ENCODE results near the gene DNAAF9. TPM values are rescaled to one million over a fixed set of nuclear protein-coding genes. Genes with fewer than 3 reads are reported as not detected.
"Not testable (repeated sequence)": the region's sequence is repeated elsewhere in the genome, so short reads cannot be mapped to it uniquely, and the experiment has no call there.

DNAAF9 gene
- total RNA-seq, 1 experiment from 2014 or later, result 2.3 TPM

DNA sequence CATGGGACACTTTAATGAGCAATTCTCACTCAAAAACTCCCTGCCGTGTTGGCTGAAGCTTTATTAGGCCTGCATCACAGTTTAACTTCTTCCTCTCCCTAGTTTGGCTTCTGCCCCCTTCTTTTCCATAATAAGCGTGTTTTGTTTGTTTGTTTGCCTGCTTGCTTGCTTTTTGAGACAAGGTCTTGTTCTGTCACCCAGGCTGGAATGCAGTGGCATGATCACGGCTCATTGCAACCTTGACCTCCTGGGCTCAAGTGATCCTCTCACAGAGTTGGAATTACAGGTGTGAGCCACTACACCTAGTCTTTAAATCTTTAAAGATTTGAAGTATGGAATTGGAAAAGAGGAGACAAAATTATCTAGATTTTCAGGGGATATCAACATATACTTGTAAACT, 25.4 kb upstream of the DNAAF9 start:
- TF ChIP-seq EZH2 (IDR thresholded peaks at IDR 0.05; ENCODE audit: low read length, unreplicated experiment) (no peak), EZH2phosphoT487 (IDR thresholded peaks at IDR 0.05; ENCODE audit: borderline replicate concordance, low read length) (no peak)
- TF ChIP-seq, protein P1, sequence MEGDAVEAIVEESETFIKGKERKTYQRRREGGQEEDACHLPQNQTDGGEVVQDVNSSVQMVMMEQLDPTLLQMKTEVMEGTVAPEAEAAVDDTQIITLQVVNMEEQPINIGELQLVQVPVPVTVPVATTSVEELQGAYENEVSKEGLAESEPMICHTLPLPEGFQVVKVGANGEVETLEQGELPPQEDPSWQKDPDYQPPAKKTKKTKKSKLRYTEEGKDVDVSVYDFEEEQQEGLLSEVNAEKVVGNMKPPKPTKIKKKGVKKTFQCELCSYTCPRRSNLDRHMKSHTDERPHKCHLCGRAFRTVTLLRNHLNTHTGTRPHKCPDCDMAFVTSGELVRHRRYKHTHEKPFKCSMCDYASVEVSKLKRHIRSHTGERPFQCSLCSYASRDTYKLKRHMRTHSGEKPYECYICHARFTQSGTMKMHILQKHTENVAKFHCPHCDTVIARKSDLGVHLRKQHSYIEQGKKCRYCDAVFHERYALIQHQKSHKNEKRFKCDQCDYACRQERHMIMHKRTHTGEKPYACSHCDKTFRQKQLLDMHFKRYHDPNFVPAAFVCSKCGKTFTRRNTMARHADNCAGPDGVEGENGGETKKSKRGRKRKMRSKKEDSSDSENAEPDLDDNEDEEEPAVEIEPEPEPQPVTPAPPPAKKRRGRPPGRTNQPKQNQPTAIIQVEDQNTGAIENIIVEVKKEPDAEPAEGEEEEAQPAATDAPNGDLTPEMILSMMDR (conservative IDR thresholded peaks at IDR 0.05; ENCODE audit: low read depth, low read length), result no peak
- Histone ChIP-seq H3K4me2 (ENCODE audit: low read length) (no peak overlapping the region), H3F3A (ENCODE audit: low read length, unreplicated experiment) (no peaks in the 10 kb centered on the region), H3K27me3 (ENCODE audit: low read length) (no peaks in the 10 kb centered on the region), H3K4me1 (ENCODE audit: insufficient read depth, low read length) (no peaks in the 10 kb centered on the region), H3K9me2 (replicated peaks; ENCODE audit: low read length) (no peaks in the 10 kb centered on the region; the same call in 1 of the 2 replicates), H3K9ac (ENCODE audit: low read length) (no peak overlapping the region), H3K4me3 (ENCODE audit: low read length) (no peak overlapping the region), H3K36me3 (ENCODE audit: low read depth, low read length) (no peaks in the 10 kb centered on the region), H3K9me3 (ENCODE audit: low read length) (no peaks in the 10 kb centered on the region), H4K20me1 (ENCODE audit: low read length) (no peaks in the 10 kb centered on the region), H3K79me2 (ENCODE audit: low read length) (no peaks in the 10 kb centered on the region), H2AFZ (ENCODE audit: low read length) (no peak overlapping the region), H3K27ac (ENCODE audit: low read length) (no peak overlapping the region)
- ChIA-PET POLR2A (ENCODE audit: unreplicated experiment) (no interaction called here), CTCF (no interaction called here)
- intact Hi-C loops (cut with micrococcal nuclease), result no loop called here
- no TSS peak for BruUV-seq (replicated peaks)
- ATAC-seq (no peak), DNase-seq (no peak)

DNA sequence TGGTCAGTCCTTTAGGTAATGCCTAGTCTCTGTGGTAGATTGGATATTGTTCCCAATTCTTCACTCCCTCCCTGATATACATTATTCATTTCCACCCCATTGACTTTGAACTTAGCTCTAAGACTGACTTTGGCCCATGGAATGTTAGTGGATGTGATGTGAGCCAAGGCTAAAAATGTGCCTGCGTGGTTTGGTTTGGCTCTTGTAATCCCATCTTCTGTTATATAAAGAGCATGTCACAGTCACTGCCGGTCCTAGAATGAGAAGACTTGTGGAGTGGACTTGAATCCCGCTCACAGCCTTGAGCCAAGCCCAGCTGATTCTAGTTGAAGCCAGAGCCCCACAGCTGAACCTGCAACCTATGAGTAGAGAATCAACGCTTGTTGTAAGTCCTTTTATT, 23.6 kb upstream of the DNAAF9 start:
- no peak for DNase-seq

DNA sequence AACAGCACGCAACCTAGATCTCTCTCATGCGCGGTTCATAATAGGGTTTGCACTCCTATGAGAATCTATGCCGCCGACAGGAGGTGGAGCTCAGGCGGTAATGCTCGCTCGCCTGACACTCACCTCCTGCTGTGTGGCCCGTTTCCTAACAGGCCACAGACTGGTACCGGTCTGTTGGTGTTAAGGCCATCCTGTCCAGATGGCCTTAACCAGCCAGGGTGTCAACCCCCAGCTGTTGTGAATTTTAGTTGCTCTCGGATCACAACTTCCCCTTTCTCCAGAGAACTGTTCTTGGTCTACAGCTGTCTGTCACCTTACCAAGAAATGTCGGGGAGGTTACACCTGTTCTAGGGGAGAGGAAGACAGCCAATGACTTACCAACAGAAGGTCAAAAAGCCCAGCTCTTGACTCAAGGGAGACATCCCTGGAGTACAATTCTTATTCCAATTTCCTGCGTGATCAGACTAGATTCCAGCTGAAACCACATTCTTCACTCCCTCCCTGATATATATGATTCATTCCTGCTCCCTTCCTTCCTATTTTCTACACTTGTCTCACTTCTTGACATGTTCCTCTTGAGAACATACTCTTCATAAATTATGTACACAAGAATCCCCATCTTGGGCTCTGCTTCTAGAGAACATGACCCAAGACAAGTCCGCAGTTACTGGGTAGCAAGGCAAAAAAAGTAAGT, 23.1 kb upstream of the DNAAF9 start:
- BruUV-seq (replicated peaks), result no TSS peak
- TF ChIP-seq, protein P1 (conservative IDR thresholded peaks at IDR 0.05; ENCODE audit: low read depth, low read length), result no peak
- TF ChIP-seq EZH2 (IDR thresholded peaks at IDR 0.05; ENCODE audit: low read length, unreplicated experiment) (no peak), EZH2phosphoT487 (IDR thresholded peaks at IDR 0.05; ENCODE audit: borderline replicate concordance, low read length) (no peak)
- Histone ChIP-seq H3K9ac (ENCODE audit: low read length) (no peak overlapping the region), H3F3A (ENCODE audit: low read length, unreplicated experiment) (no peaks in the 10 kb centered on the region), H3K4me2 (ENCODE audit: low read length) (no peak overlapping the region), H2AFZ (ENCODE audit: low read length) (no peak overlapping the region), H3K36me3 (ENCODE audit: low read depth, low read length) (no peaks in the 10 kb centered on the region), H3K4me1 (ENCODE audit: insufficient read depth, low read length) (no peaks in the 10 kb centered on the region), H3K9me2 (replicated peaks; ENCODE audit: low read length) (no peaks in the 10 kb centered on the region; the same call in 1 of the 2 replicates), H3K27me3 (ENCODE audit: low read length) (no peaks in the 10 kb centered on the region), H3K79me2 (ENCODE audit: low read length) (no peaks in the 10 kb centered on the region), H3K9me3 (ENCODE audit: low read length) (no peaks in the 10 kb centered on the region), H3K27ac (ENCODE audit: low read length) (no peak overlapping the region), H4K20me1 (ENCODE audit: low read length) (no peaks in the 10 kb centered on the region), H3K4me3 (ENCODE audit: low read length) (no peak overlapping the region)
- ATAC-seq (no peak), DNase-seq (no peak)
- ChIA-PET CTCF (no interaction called here), POLR2A (ENCODE audit: unreplicated experiment) (no interaction called here)
- intact Hi-C loops (cut with micrococcal nuclease), result no loop called here

More for the DNA sequence above, 23.6 kb upstream of the DNAAF9 start:
- H4K20me1 ChIP-seq (ENCODE audit: low read length), result no peaks in the 10 kb centered on the region
- H2AFZ ChIP-seq (ENCODE audit: low read length), result no peak overlapping the region
- H3K4me3 ChIP-seq (ENCODE audit: low read length), result no peak overlapping the region
- no peaks in the 10 kb centered on the region; the same call in 1 of the 2 replicates for H3K9me2 ChIP-seq (replicated peaks; ENCODE audit: low read length)
- no peak for TF ChIP-seq EZH2 (IDR thresholded peaks at IDR 0.05; ENCODE audit: low read length, unreplicated experiment)
- TF ChIP-seq, protein P1 (conservative IDR thresholded peaks at IDR 0.05; ENCODE audit: low read depth, low read length), result no peak
- no peak for TF ChIP-seq EZH2phosphoT487 (IDR thresholded peaks at IDR 0.05; ENCODE audit: borderline replicate concordance, low read length)
- BruUV-seq (replicated peaks), result no TSS peak
- ATAC-seq, result no peak
- CTCF ChIA-PET, result no interaction called here
- intact Hi-C loops (cut with micrococcal nuclease), result no loop called here
- H3K9me3 ChIP-seq (ENCODE audit: low read length), result no peaks in the 10 kb centered on the region
- no peak overlapping the region for H3K27ac ChIP-seq (ENCODE audit: low read length)
- no peaks in the 10 kb centered on the region for H3K79me2 ChIP-seq (ENCODE audit: low read length)
- H3K4me2 ChIP-seq (ENCODE audit: low read length), result no peak overlapping the region
- H3K36me3 ChIP-seq (ENCODE audit: low read depth, low read length), result no peaks in the 10 kb centered on the region
- POLR2A ChIA-PET (ENCODE audit: unreplicated experiment), result no interaction called here
- no peak overlapping the region for H3K9ac ChIP-seq (ENCODE audit: low read length)
- H3K27me3 ChIP-seq (ENCODE audit: low read length), result no peaks in the 10 kb centered on the region
- H3K4me1 ChIP-seq (ENCODE audit: insufficient read depth, low read length), result no peaks in the 10 kb centered on the region
- H3F3A ChIP-seq (ENCODE audit: low read length, unreplicated experiment), result no peaks in the 10 kb centered on the region

DNA sequence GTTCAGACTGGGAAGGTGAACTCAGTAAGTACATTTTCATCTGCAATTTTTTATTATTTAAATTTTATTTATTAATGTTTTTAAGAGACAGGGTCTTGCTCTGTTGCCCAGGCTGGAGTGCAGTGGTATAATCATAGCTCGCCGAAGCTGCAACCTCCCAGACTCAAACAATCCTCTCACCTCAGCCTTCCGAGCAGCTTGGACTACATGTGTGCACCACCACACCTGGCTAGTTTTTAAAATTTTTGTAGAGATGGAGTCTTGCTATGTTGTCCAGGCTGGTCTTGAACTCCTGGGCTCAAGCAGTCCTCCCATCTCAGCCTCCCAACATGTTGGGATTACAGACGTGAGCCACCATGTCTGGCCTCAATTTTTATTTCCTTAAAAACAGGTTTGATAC, 19.3 kb upstream of the DNAAF9 start:
- H3K4me2 ChIP-seq (ENCODE audit: low read length); H3K9me3 ChIP-seq (ENCODE audit: low read length); H3K4me1 ChIP-seq (ENCODE audit: insufficient read depth, low read length); ATAC-seq; intact Hi-C loops (cut with micrococcal nuclease); H3K79me2 ChIP-seq (ENCODE audit: low read length); H3K9me2 ChIP-seq (replicated peaks; ENCODE audit: low read length); H2AFZ ChIP-seq (ENCODE audit: low read length); H3K4me3 ChIP-seq (ENCODE audit: low read length); H3K9ac ChIP-seq (ENCODE audit: low read length); H4K20me1 ChIP-seq (ENCODE audit: low read length); H3K27me3 ChIP-seq (ENCODE audit: low read length); CTCF ChIA-PET; BruUV-seq (replicated peaks); H3F3A ChIP-seq (ENCODE audit: low read length, unreplicated experiment); DNase-seq; H3K27ac ChIP-seq (ENCODE audit: low read length); H3K36me3 ChIP-seq (ENCODE audit: low read depth, low read length); POLR2A ChIA-PET (ENCODE audit: unreplicated experiment): not testable (repeated sequence)

Data from PC-3 (cell line).